NCI-H510A treated with DMSO at 0.1 percent for 48 hours (cell line): ENCODE data around the gene CASP2.

Source experiments
- DNase-seq: peaks from one replicate; lab custom pipeline; 2025; lab: John Stamatoyannopoulos, UW

CASP2 gene

GRCh38 chr7:143287935-143288826, at the start of gene CASP2:
CASP2 (plus strand) TSS chr7:143288351; CDS start chr7:143288456, 105 bp downstream.
- peak; percentile 84 for DNase-seq

GRCh38 chr7:143239813-143240212, 48.3 kb upstream of the CASP2 start:
- DNase-seq = no peak

- DNase-seq = peak; percentile 62
These were observed 47.6 kb upstream of the CASP2 start for GRCh38 chr7:143240291-143241168.

GRCh38 chr7:143242306-143242705, 45.8 kb upstream of the CASP2 start:
- no peak for DNase-seq

- DNase-seq = no peak
These were observed 45.0 kb upstream of the CASP2 start for GRCh38 chr7:143243111-143243510.

GRCh38 chr7:143243614-143244013, 44.5 kb upstream of the CASP2 start:
- DNase-seq = no peak

- DNase-seq = no peak
These were observed 43.8 kb upstream of the CASP2 start for GRCh38 chr7:143244321-143244720.

- no peak for DNase-seq
These were observed 43.0 kb upstream of the CASP2 start for GRCh38 chr7:143245123-143245522.

GRCh38 chr7:143247372-143247771, 40.8 kb upstream of the CASP2 start:
- DNase-seq = no peak

- DNase-seq = no peak
These were observed 39.3 kb upstream of the CASP2 start for GRCh38 chr7:143248761-143249354.

GRCh38 chr7:143250199-143250598, 38.0 kb upstream of the CASP2 start:
- DNase-seq = no peak

- DNase-seq = no peak
These were observed 37.3 kb upstream of the CASP2 start for GRCh38 chr7:143250822-143251221.

- no peak for DNase-seq
These were observed 36.1 kb upstream of the CASP2 start for GRCh38 chr7:143252006-143252405.

GRCh38 chr7:143255564-143255963, 32.6 kb upstream of the CASP2 start:
- DNase-seq = no peak

- no peak for DNase-seq
These were observed 31.8 kb upstream of the CASP2 start for GRCh38 chr7:143256325-143256724.

- no peak for DNase-seq
These were observed 31.2 kb upstream of the CASP2 start for GRCh38 chr7:143256932-143257331.

- no peak for DNase-seq
These were observed 30.6 kb upstream of the CASP2 start for GRCh38 chr7:143257501-143257900.

GRCh38 chr7:143258831-143259230, 29.3 kb upstream of the CASP2 start:
- no peak for DNase-seq

GRCh38 chr7:143259765-143260164, 28.4 kb upstream of the CASP2 start:
- DNase-seq = no peak

- DNase-seq = no peak
These were observed 26.2 kb upstream of the CASP2 start for GRCh38 chr7:143261901-143262300.

GRCh38 chr7:143263266-143264195, 24.6 kb upstream of the CASP2 start, which contains the start of gene GSTK1:
GSTK1 (plus strand) TSS chr7:143263441; CDS start chr7:143263514, 73 bp downstream.
- DNase-seq = peak; percentile 50
